HEK293T (cell line): Measurements from ENCODE around the gene NUTF2.

Source experiments
- BHLHE40 ChIP-seq: fragments of 450-650 bp; IDR thresholded peaks from 2 replicates; pipeline ENCODE4 v1.6.1; 2016; ENCODE audit warnings: mild to moderate bottlenecking, moderate library complexity, borderline replicate concordance
- FOXM1 ChIP-seq: fragments of 450-650 bp; IDR thresholded peaks from 2 replicates; pipeline ENCODE4 v1.6.1; 2017; ENCODE audit warnings: mild to moderate bottlenecking, borderline replicate concordance
- HDGF ChIP-seq: fragments of 450-650 bp; IDR thresholded peaks from 2 replicates; pipeline ENCODE4 v1.6.1; 2017; ENCODE audit warnings: antibody characterized with exemption, borderline replicate concordance
- SP1 ChIP-seq: fragments of 450-650 bp; IDR thresholded peaks from 2 replicates; pipeline ENCODE4 v1.6.1; 2017
- SUZ12 ChIP-seq: fragments of 450-650 bp; IDR thresholded peaks from 2 replicates; pipeline ENCODE4 v1.6.1; 2016; ENCODE audit warnings: mild to moderate bottlenecking
- TARDBP ChIP-seq: fragments of 450-650 bp; IDR thresholded peaks from 2 replicates; pipeline ENCODE4 v1.6.1; 2016

- TF ChIP-seq SP1 (no peak), FOXM1 (no peak), SUZ12 (no peak), HDGF (no peak), BHLHE40 (no peak), TARDBP (no peak)
Observed at GRCh38 chr16:67869653-67870052, 22.9 kb downstream of the NUTF2 start.
